Upper lobe of left lung (tissue), 4 donors: ENCODE measurements around the gene ENTPD5.

Experiments used
- EP300 ChIP-seq, 4 donors: sonication (generic); formaldehyde crosslinking; IDR thresholded peaks; one replicate each; pipeline ENCODE4 v1.5.1; 2017; ENCODE audit warnings: antibody characterized with exemption in 4 of 4, control low read depth in 2 of 4
- POLR2A ChIP-seq, 4 donors: fragments of 450-650 bp; IDR thresholded peaks; one replicate each; pipeline ENCODE4 v1.5.1; 2016 to 2017; ENCODE audit warnings: antibody characterized with exemption in 4 of 4, mild to moderate bottlenecking in 2 of 4
- POLR2AphosphoS5 ChIP-seq, 2 donors: sonication (generic); formaldehyde crosslinking; IDR thresholded peaks; one replicate each; pipeline ENCODE4 v1.5.1; 2017; ENCODE audit warnings: antibody characterized with exemption in 2 of 2
- TF ChIP-seq, protein P1 (sequence below), 6 experiments: fragments of 450-650 bp in 4 of 6; fragments of 200-600 bp in 2 of 6; sonication (generic) in 2 of 6; IDR thresholded peaks; one replicate each; pipeline ENCODE4 v1.5.1; 2016 to 2019; ENCODE audit warnings: antibody characterized with exemption in 6 of 6

DNA sequence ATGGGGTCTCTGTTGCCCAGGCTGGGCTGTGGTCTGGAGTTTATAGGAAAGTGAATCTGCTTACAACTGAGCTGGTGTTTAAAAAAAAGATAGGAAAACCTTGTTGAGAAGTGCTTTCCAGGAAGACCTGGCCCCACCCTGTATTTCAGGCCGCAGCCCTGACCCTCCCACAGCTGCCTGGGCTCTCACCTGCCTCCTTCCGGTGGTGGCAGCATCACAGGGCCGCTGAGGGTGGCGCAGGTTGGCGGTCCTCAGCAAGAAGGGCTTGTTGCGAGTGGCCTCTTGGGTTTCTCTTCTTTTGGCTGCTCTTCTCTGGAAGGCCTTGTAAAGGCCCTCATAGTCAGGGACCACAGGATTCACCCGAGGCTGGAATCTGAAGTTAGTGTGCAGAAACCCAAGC lies 76.9 kb downstream of the ENTPD5 start:
- TF ChIP-seq, protein P1, sequence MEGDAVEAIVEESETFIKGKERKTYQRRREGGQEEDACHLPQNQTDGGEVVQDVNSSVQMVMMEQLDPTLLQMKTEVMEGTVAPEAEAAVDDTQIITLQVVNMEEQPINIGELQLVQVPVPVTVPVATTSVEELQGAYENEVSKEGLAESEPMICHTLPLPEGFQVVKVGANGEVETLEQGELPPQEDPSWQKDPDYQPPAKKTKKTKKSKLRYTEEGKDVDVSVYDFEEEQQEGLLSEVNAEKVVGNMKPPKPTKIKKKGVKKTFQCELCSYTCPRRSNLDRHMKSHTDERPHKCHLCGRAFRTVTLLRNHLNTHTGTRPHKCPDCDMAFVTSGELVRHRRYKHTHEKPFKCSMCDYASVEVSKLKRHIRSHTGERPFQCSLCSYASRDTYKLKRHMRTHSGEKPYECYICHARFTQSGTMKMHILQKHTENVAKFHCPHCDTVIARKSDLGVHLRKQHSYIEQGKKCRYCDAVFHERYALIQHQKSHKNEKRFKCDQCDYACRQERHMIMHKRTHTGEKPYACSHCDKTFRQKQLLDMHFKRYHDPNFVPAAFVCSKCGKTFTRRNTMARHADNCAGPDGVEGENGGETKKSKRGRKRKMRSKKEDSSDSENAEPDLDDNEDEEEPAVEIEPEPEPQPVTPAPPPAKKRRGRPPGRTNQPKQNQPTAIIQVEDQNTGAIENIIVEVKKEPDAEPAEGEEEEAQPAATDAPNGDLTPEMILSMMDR (IDR thresholded peaks at IDR 0.05), result no peak
- TF ChIP-seq POLR2A (IDR thresholded peaks at IDR 0.05), result no peak
- no peak for TF ChIP-seq POLR2AphosphoS5 (IDR thresholded peaks at IDR 0.05)
- no peak for TF ChIP-seq EP300 (IDR thresholded peaks at IDR 0.05)
